ENCODE data around the gene ZC3H6. TPM values are rescaled to one million over a fixed set of nuclear protein-coding genes. Genes with fewer than 3 reads are reported as not detected.

The ZC3H6 gene
- polyA plus RNA-seq, 2 of the 4 experiments (the other 2 are of a cell fraction): 0.75 to 1.9 TPM

GRCh38 chr2:112305132-112305531 is 29.7 kb downstream of the ZC3H6 start:
- Histone ChIP-seq H3K4me2 (no peak overlapping the region), H3K27ac (no peak overlapping the region), H3K4me1 (no peaks in the 10 kb centered on the region), H3K4me3 (no peak overlapping the region), H3K9me3 (no peaks in the 10 kb centered on the region)
- WGBS (ENCODE audit: missing lambda C conversion rate): 90% methylated on average over 1 of the region's 1 CpG
- TF ChIP-seq JUN (IDR thresholded peaks at IDR 0.05): no peak
- no peak for TF ChIP-seq RNF2 (IDR thresholded peaks at IDR 0.05; ENCODE audit: borderline replicate concordance, low read depth)
- TF ChIP-seq RFX5 (IDR thresholded peaks at IDR 0.05): no peak
- no peak for TF ChIP-seq MAFK (IDR thresholded peaks at IDR 0.05; ENCODE audit: partially characterized antibody)
- no peak for TF ChIP-seq SREBF2 (IDR thresholded peaks at IDR 0.05)
- TF ChIP-seq CHD4 (IDR thresholded peaks at IDR 0.05; ENCODE audit: borderline replicate concordance): no peak
- TF ChIP-seq E2F6 (IDR thresholded peaks at IDR 0.05; ENCODE audit: borderline replicate concordance, low read depth): no peak
- no peak for TF ChIP-seq EHMT2 (IDR thresholded peaks at IDR 0.05; ENCODE audit: low read depth)
- no peak for TF ChIP-seq MYC (IDR thresholded peaks at IDR 0.05; ENCODE audit: borderline replicate concordance, low read length)
- no peak for TF ChIP-seq PBX3 (IDR thresholded peaks at IDR 0.05)
- no peak for TF ChIP-seq KDM1A (IDR thresholded peaks at IDR 0.05; ENCODE audit: low read depth)
- TF ChIP-seq GATA3 (IDR thresholded peaks at IDR 0.05; ENCODE audit: borderline replicate concordance): no peak
- no peak for TF ChIP-seq ELK1 (IDR thresholded peaks at IDR 0.05; ENCODE audit: low read depth, low read length)
- no peak for TF ChIP-seq HOXB13 (CRISPR knock-in tag; IDR thresholded peaks at IDR 0.05; ENCODE audit: low read depth)
- ChIA-PET CTCF (no interaction called here), POLR2A (no interaction called here)
- ATAC-seq (no peak), DNase-seq (ENCODE audit: low read depth in 1 of 2, low spot score in 1 of 2) (no peak), FAIRE-seq (no peak)

- CTCF ChIA-PET: interaction anchor here (1.2 kb wide), 1 partner anchor 123 kb away, joined by 3 read pairs; no protein-coding TSS in a partner anchor
- H3K9me3 ChIP-seq: no peaks in the 10 kb centered on the region
- POLR2A ChIA-PET: no interaction called here
- no peak overlapping the region for H3K27ac ChIP-seq
- no peak for TF ChIP-seq BCL3 (IDR thresholded peaks at IDR 0.05)
- TF ChIP-seq EHF (CRISPR knock-in tag; IDR thresholded peaks at IDR 0.05): no peak
- TF ChIP-seq NFE2L2 (conservative IDR thresholded peaks at IDR 0.05; ENCODE audit: low read length): no peak
- TF ChIP-seq GATA3 (IDR thresholded peaks at IDR 0.05; ENCODE audit: borderline replicate concordance): no peak
- TF ChIP-seq CHD2 (IDR thresholded peaks at IDR 0.05; ENCODE audit: low read length, partially characterized antibody): no peak
- TF ChIP-seq ZSCAN20 (CRISPR knock-in tag; IDR thresholded peaks at IDR 0.05): no peak
- TF ChIP-seq CEBPB (IDR thresholded peaks at IDR 0.05): no peak
- TF ChIP-seq RCOR1 (IDR thresholded peaks at IDR 0.05; ENCODE audit: low read depth, low read length): no peak
- no peak for TF ChIP-seq FOSB (CRISPR knock-in tag; IDR thresholded peaks at IDR 0.05)
- no peak for TF ChIP-seq POLR2A (IDR thresholded peaks at IDR 0.05; ENCODE audit: low read length)
- TF ChIP-seq E2F6 (IDR thresholded peaks at IDR 0.05; ENCODE audit: borderline replicate concordance, low read depth): no peak
- no peak for TF ChIP-seq SREBF2 (IDR thresholded peaks at IDR 0.05)
- TF ChIP-seq SMC3 (IDR thresholded peaks at IDR 0.05): no peak
- TF ChIP-seq ZNF302 (CRISPR knock-in tag; IDR thresholded peaks at IDR 0.05): no peak
- no peak for TF ChIP-seq MAX (IDR thresholded peaks at IDR 0.05)
- no peak for DNase-seq (ENCODE audit: low read depth in 1 of 2, low spot score in 1 of 2)
- H3K4me1 ChIP-seq: 0 out of 3 replicates have a peak, but pooled peaks cover 3% of the 10 kb centered on the region
- H3K4me2 ChIP-seq: no peak overlapping the region
- ATAC-seq: no peak
- no peak for FAIRE-seq
- H3K4me3 ChIP-seq: no peak overlapping the region
These were observed 35.5 kb downstream of the ZC3H6 start for GRCh38 chr2:112310906-112311305.

All from A549 (cell line).